ENCODE results near the gene PSME4.

Gene PSME4

GRCh38 chr2:53819634-53820033 lies 151.2 kb downstream of the PSME4 start:
- no peak for DNase-seq (ENCODE audit: low spot score)
- no peak for TF ChIP-seq CTCF (IDR thresholded peaks at IDR 0.05; ENCODE audit: borderline replicate concordance, control extremely low read depth, extremely low read depth, insufficient read depth, missing control alignments)
- in situ Hi-C loops (cut with MboI; ENCODE audit: low sequenced_read_pairs, unreplicated experiment) = no loop called here

GRCh38 chr2:53818854-53819435 lies 151.8 kb downstream of the PSME4 start:
- in situ Hi-C loops (cut with MboI; ENCODE audit: low sequenced_read_pairs, unreplicated experiment) = no loop called here
- DNase-seq (ENCODE audit: low spot score) = no peak
- no peak for TF ChIP-seq CTCF (IDR thresholded peaks at IDR 0.05; ENCODE audit: borderline replicate concordance, control extremely low read depth, extremely low read depth, insufficient read depth, missing control alignments)
